Skeletal muscle satellite cell (primary cell): ENCODE results near the gene ZNF579.
A peak's percentile ranks its signal among the peaks of the same experiment; 100 is the strongest.
"Not testable (repeated sequence)": the region's sequence is repeated elsewhere in the genome, so short reads cannot be mapped to it uniquely, and the experiment has no call there.

Source experiments
- H3K27me3 ChIP-seq: 2 replicates; pipeline ENCODE4 v1.7.0; 2013; ENCODE audit warnings: low read length; ENCODE audit not compliant: control insufficient read depth, insufficient read depth
- H3K36me3 ChIP-seq: 2 replicates; pipeline ENCODE4 v1.7.0; 2013; ENCODE audit warnings: mild to moderate bottlenecking, control low read depth, low read length; ENCODE audit not compliant: insufficient read depth
- H3K4me1 ChIP-seq: 2 replicates; pipeline ENCODE4 v1.7.0; 2013; ENCODE audit warnings: low read length; ENCODE audit not compliant: control insufficient read depth, insufficient read depth
- H3K4me2 ChIP-seq: 2 replicates; pipeline ENCODE4 v1.7.0; 2013; ENCODE audit warnings: mild to moderate bottlenecking, low read length
- H3K4me3 ChIP-seq: 2 replicates; pipeline ENCODE4 v1.7.0; 2013; ENCODE audit warnings: low read length
- H3K9ac ChIP-seq: 2 replicates; pipeline ENCODE4 v1.7.0; 2013; ENCODE audit warnings: mild to moderate bottlenecking, low read depth, low read length, moderate library complexity
- H3K9me3 ChIP-seq: replicated peaks from 2 replicates; pipeline ENCODE4 v1.7.0; 2013; ENCODE audit warnings: mild to moderate bottlenecking, control low read depth, low read length

ZNF579 gene

GRCh38 chr19:55590617-55591016 is 10.0 kb upstream of the ZNF579 start:
- H3K27me3 ChIP-seq: no peaks in the 10 kb centered on the region
- H3K4me1 ChIP-seq: peaks cover 13% of the 10 kb centered on the region
- no peaks in the 10 kb centered on the region for H3K9me3 ChIP-seq
- H3K4me2 ChIP-seq: no peak overlapping the region
- H3K9ac ChIP-seq: no peak overlapping the region
- H3K36me3 ChIP-seq: peaks cover 6% of the 10 kb centered on the region
- H3K4me3 ChIP-seq: no peak overlapping the region

GRCh38 chr19:55590109-55590508 is 9.5 kb upstream of the ZNF579 start:
- H3K36me3 ChIP-seq: peaks cover under 1% of the 10 kb centered on the region
- no peak overlapping the region for H3K4me3 ChIP-seq
- H3K4me1 ChIP-seq: peaks cover 16% of the 10 kb centered on the region
- no peaks in the 10 kb centered on the region for H3K27me3 ChIP-seq
- no peaks in the 10 kb centered on the region for H3K9me3 ChIP-seq
- H3K9ac ChIP-seq: no peak overlapping the region
- no peak overlapping the region for H3K4me2 ChIP-seq

- H3K36me3 ChIP-seq: no peaks in the 10 kb centered on the region
- no peak overlapping the region for H3K4me3 ChIP-seq
Observed at GRCh38 chr19:55588738-55589137, 8.1 kb upstream of the ZNF579 start.

GRCh38 chr19:55586976-55587668 is 6.5 kb upstream of the ZNF579 start:
- Histone ChIP-seq H3K36me3 (no peaks in the 10 kb centered on the region), H3K27me3 (no peaks in the 10 kb centered on the region), H3K9ac (peak overlapping the region; percentile 26), H3K9me3 (no peaks in the 10 kb centered on the region), H3K4me3 (peak overlapping the region; percentile 80), H3K4me1 (peaks cover 16% of the 10 kb centered on the region), H3K4me2 (peak overlapping the region; percentile 99)

More at GRCh38 chr19:55588738-55589137, 8.1 kb upstream of the ZNF579 start:
- H3K27me3 ChIP-seq: no peaks in the 10 kb centered on the region
- no peaks in the 10 kb centered on the region for H3K9me3 ChIP-seq
- no peak overlapping the region for H3K9ac ChIP-seq
- H3K4me1 ChIP-seq: peaks cover 16% of the 10 kb centered on the region
- no peak overlapping the region for H3K4me2 ChIP-seq

- Histone ChIP-seq H3K4me1 (peaks cover 19% of the 10 kb centered on the region), H3K9ac (no peak overlapping the region)
Observed at GRCh38 chr19:55585658-55586339, 5.2 kb upstream of the ZNF579 start.

GRCh38 chr19:55584871-55585270 is 4.2 kb upstream of the ZNF579 start:
- H3K9me3 ChIP-seq: no peaks in the 10 kb centered on the region
- no peaks in the 10 kb centered on the region for H3K36me3 ChIP-seq
- H3K9ac ChIP-seq: no peak overlapping the region

More at GRCh38 chr19:55585658-55586339, 5.2 kb upstream of the ZNF579 start:
- Histone ChIP-seq H3K9me3 (no peaks in the 10 kb centered on the region), H3K4me3 (peak overlapping the region; percentile 65), H3K27me3 (no peaks in the 10 kb centered on the region), H3K36me3 (no peaks in the 10 kb centered on the region), H3K4me2 (peak overlapping the region; percentile 78)

GRCh38 chr19:55583897-55584296 is 3.2 kb upstream of the ZNF579 start:
- H3K4me1 ChIP-seq: peaks cover 26% of the 10 kb centered on the region
- H3K27me3 ChIP-seq, H3K36me3 ChIP-seq, H3K9me3 ChIP-seq, H3K4me2 ChIP-seq, H3K4me3 ChIP-seq, H3K9ac ChIP-seq: not testable (repeated sequence)

More at GRCh38 chr19:55584871-55585270, 4.2 kb upstream of the ZNF579 start:
- Histone ChIP-seq H3K4me1 (peaks cover 20% of the 10 kb centered on the region), H3K4me3 (no peak overlapping the region), H3K4me2 (no peak overlapping the region), H3K27me3 (no peaks in the 10 kb centered on the region)

GRCh38 chr19:55582284-55582683 is 1.6 kb upstream of the ZNF579 start:
- not testable (repeated sequence) for H3K27me3 ChIP-seq, H3K36me3 ChIP-seq, H3K4me2 ChIP-seq, H3K9me3 ChIP-seq, H3K4me3 ChIP-seq, H3K9ac ChIP-seq
- peaks cover 26% of the 10 kb centered on the region for H3K4me1 ChIP-seq

GRCh38 chr19:55581823-55582223 is 1.2 kb upstream of the ZNF579 start:
- no peak overlapping the region for H3K4me3 ChIP-seq
- no peaks in the 10 kb centered on the region for H3K9me3 ChIP-seq
- no peak overlapping the region for H3K9ac ChIP-seq
- H3K27me3 ChIP-seq: no peaks in the 10 kb centered on the region
- peaks cover 13% of the 10 kb centered on the region for H3K36me3 ChIP-seq
- peaks cover 21% of the 10 kb centered on the region for H3K4me1 ChIP-seq
- no peak overlapping the region for H3K4me2 ChIP-seq

GRCh38 chr19:55581145-55581822 is 636 bp upstream of the ZNF579 start:
- H3K4me2 ChIP-seq: peak overlapping the region; percentile 89
- peak overlapping the region; percentile 97 for H3K4me3 ChIP-seq
- H3K4me1 ChIP-seq: peaks cover 19% of the 10 kb centered on the region
- no peaks in the 10 kb centered on the region for H3K9me3 ChIP-seq
- H3K36me3 ChIP-seq: peaks cover 15% of the 10 kb centered on the region
- H3K27me3 ChIP-seq: no peaks in the 10 kb centered on the region
- peak overlapping the region; percentile 96 for H3K9ac ChIP-seq

- H3K36me3 ChIP-seq: peaks cover 17% of the 10 kb centered on the region
- peak overlapping the region; percentile 99 for H3K4me2 ChIP-seq
- H3K9me3 ChIP-seq: no peaks in the 10 kb centered on the region
- peak overlapping the region; percentile 97 for H3K4me3 ChIP-seq
- H3K27me3 ChIP-seq: no peaks in the 10 kb centered on the region
- H3K4me1 ChIP-seq: peaks cover 10% of the 10 kb centered on the region
- peak overlapping the region; percentile 96 for H3K9ac ChIP-seq
Observed at GRCh38 chr19:55579766-55580621, 654 bp downstream of the ZNF579 start.
